ENCODE results near the gene ARHGEF39. TPM values are rescaled to one million over a fixed set of nuclear protein-coding genes. Genes with fewer than 3 reads are reported as not detected.

ARHGEF39 gene, protein sequence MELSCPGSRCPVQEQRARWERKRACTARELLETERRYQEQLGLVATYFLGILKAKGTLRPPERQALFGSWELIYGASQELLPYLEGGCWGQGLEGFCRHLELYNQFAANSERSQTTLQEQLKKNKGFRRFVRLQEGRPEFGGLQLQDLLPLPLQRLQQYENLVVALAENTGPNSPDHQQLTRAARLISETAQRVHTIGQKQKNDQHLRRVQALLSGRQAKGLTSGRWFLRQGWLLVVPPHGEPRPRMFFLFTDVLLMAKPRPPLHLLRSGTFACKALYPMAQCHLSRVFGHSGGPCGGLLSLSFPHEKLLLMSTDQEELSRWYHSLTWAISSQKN
- total RNA-seq: 1 to 10 TPM in 3 of 4 donors, not detected in 1; 1.5 to 3.6 (median 2.4) TPM

DNA sequence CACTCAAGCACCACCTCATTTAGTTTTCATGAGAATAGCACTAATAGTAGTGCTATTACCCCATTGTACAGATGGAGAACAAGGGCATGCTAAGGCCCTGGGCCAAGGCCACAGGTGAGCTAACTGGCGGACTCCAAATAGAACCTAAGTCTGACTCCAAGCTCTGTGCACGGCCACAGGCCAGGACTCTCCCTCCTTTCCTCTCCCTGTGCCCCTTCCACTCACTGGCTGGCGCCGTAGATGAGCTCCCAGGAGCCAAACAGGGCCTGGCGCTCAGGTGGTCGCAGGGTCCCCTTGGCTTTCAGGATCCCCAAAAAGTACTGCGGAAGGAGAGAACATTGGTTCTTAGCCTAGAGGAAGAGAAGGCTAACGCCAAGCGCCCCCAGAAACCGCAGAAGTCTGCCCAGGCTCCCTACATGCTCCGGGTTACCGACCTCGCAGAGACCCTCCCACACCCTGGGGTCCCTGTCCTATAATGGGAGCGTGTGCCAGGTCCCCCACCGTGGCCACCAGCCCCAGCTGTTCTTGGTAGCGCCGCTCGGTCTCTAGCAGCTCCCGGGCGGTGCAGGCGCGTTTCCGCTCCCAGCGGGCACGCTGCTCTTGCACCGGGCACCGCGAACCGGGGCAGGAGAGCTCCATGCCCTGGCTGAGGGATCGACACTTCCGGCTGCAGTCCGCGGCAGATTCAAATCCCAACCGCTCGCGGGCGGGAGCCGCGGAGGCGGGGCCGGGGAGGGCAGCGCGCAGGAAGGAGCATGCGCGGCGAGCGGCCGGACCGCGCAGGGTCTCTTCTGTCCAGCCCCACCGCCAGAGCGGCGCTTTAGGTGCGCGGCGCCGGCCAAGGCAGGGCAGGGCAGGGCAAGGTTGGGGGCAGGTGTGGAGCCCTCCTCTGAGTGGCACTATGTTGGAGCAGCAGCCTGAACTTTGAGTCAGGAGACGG lies at the start of gene ARHGEF39:
Gene ARHGEF39 (minus strand): TSS at position 665 of the 940 bp plus-strand sequence. CDS start 26 bp downstream, at position 639.
- Histone ChIP-seq H3K27ac (peak within 1 kb of the TSS; percentile 63 to 79), H3K36me3 (no peaks in the 10 kb centered on the region), H3K27me3 (no peaks in the 10 kb centered on the region), H3K9me3 (no peaks in the 10 kb centered on the region), H3K4me3 (peak within 1 kb of the TSS; percentile 36 to 52), H3K4me1 (peaks cover 0 to 6% of the 10 kb centered on the region in 2 donors)
- intact Hi-C loops (cut with DNase I; ENCODE audit: low total_unique reads): no loop called here
- peak; percentile 24 to 25 for TF ChIP-seq POLR2A (IDR thresholded peaks at IDR 0.05)
- TF ChIP-seq, protein P1, sequence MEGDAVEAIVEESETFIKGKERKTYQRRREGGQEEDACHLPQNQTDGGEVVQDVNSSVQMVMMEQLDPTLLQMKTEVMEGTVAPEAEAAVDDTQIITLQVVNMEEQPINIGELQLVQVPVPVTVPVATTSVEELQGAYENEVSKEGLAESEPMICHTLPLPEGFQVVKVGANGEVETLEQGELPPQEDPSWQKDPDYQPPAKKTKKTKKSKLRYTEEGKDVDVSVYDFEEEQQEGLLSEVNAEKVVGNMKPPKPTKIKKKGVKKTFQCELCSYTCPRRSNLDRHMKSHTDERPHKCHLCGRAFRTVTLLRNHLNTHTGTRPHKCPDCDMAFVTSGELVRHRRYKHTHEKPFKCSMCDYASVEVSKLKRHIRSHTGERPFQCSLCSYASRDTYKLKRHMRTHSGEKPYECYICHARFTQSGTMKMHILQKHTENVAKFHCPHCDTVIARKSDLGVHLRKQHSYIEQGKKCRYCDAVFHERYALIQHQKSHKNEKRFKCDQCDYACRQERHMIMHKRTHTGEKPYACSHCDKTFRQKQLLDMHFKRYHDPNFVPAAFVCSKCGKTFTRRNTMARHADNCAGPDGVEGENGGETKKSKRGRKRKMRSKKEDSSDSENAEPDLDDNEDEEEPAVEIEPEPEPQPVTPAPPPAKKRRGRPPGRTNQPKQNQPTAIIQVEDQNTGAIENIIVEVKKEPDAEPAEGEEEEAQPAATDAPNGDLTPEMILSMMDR (IDR thresholded peaks at IDR 0.05): peak in 1 of 4 experiments; percentile 29
- peak; percentile 68 to 81 for DNase-seq

GRCh38 chr9:35714123-35714522 lies 49.1 kb upstream of the ARHGEF39 start:
- H3K4me3 ChIP-seq: no peak overlapping the region
- TF ChIP-seq, protein P1 (IDR thresholded peaks at IDR 0.05): no peak
- no peak for TF ChIP-seq POLR2A (IDR thresholded peaks at IDR 0.05)
- no peaks in the 10 kb centered on the region for H3K9me3 ChIP-seq
- no peak overlapping the region for H3K27ac ChIP-seq
- H3K4me1 ChIP-seq: no peaks in the 10 kb centered on the region
- H3K36me3 ChIP-seq: no peaks in the 10 kb centered on the region
- DNase-seq: no peak
- intact Hi-C loops (cut with DNase I; ENCODE audit: low total_unique reads): no loop called here
- no peaks in the 10 kb centered on the region for H3K27me3 ChIP-seq

- Histone ChIP-seq H3K36me3 (no peaks in the 10 kb centered on the region), H3K9me3 (no peaks in the 10 kb centered on the region), H3K4me1 (no peaks in the 10 kb centered on the region), H3K27ac (no peak overlapping the region), H3K27me3 (no peaks in the 10 kb centered on the region), H3K4me3 (no peak overlapping the region)
- no peak for DNase-seq
- TF ChIP-seq, protein P1 (IDR thresholded peaks at IDR 0.05): no peak
- TF ChIP-seq POLR2A (IDR thresholded peaks at IDR 0.05): no peak
- intact Hi-C loops (cut with DNase I; ENCODE audit: low total_unique reads): no loop called here
Measured at GRCh38 chr9:35713578-35713977, 48.6 kb upstream of the ARHGEF39 start.

DNA sequence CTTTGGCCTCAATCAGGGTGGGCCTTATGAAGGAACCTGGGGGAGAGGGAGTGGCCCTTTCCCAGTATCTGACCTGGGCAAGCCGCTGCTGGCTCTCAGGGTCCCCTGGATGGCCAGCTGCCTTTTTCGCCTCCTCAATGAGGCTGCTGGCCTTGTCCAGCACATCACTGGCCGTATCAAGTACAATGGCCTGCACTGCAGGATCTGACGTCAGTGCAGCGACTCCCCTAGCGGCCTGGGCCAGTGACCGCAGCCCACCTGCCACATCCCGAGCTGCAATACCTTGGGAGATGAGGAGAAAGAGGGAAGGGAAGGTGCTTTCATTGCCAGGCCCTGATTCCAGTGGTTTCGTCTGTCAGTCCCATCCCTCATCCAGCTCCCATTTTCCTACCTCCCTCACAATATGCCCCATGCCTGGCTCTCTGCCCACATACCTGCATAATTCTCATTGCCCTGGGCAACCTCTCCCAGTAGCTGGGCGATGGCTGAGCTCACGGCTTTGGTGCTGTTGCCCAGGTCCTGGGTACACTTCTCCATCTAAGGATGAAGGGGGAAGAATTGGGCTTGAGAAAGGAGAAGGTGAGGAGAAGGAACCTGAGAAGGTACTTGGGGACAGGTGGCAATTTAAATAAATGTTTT lies 47.9 kb upstream of the ARHGEF39 start:
- H3K27me3 ChIP-seq: no peaks in the 10 kb centered on the region
- TF ChIP-seq, protein P1 (IDR thresholded peaks at IDR 0.05): no peak
- no peak for TF ChIP-seq POLR2A (IDR thresholded peaks at IDR 0.05)
- DNase-seq: no peak
- no peaks in the 10 kb centered on the region for H3K36me3 ChIP-seq
- no peak overlapping the region for H3K4me3 ChIP-seq
- H3K4me1 ChIP-seq: no peaks in the 10 kb centered on the region
- no peak overlapping the region for H3K27ac ChIP-seq
- no peaks in the 10 kb centered on the region for H3K9me3 ChIP-seq
- intact Hi-C loops (cut with DNase I; ENCODE audit: low total_unique reads): no loop called here
